GM10847 (cell line): ENCODE data around the gene ONECUT1.

Experiments
- POLR2A ChIP-seq: IDR thresholded peaks from 2 replicates; pipeline ENCODE4 v1.6.1; 2011; ENCODE audit not compliant: insufficient read length; ENCODE audit errors: extremely low read depth

ONECUT1 gene

DNA sequence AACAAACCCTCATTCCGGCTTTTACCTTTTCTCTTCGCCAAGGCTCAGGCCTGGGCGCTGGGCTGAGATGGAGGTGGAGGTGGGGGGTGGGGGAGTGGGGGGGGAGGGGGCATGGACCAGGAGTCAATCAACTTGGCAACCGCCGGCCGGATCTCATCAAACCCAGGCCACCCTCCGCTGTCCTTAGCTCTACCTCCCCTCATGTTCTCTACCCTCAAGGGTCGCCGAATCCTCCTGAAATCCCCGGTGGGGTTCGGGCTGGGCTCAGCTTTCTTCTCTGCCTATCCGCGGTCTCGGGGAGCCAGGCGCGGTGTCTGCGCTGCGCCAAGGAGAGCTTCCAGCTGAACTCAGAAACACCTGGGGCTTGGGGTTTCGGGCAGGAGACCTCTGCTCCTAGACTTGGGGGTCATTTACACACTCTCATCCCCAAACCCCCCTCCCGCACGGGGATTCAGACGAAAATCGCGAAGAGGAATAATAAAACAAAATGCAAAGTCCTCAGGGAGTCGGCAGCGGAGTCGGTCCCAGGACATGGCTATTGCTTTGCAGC, 2.5 kb downstream of the ONECUT1 start:
- no peak for TF ChIP-seq POLR2A

DNA sequence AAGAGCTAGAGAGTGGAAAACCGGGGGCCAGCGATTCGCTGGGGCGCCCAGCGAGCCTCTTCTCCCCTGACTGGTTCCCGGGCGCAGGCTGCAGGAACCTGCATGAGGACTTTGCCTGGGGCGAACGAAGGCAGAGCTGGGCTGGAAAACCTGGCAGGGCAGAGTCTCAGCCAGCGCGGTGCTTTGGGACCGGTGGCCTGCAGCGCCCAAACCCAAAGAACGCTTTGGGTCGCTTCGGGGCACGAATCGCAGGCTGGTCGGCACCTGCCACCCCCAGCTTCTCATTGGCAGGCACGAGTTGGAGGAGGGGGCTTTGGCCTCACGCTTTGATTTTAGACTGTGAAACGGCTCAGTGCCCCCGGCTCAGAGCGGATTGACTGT, 3.0 kb downstream of the ONECUT1 start:
- TF ChIP-seq POLR2A, result no peak

DNA sequence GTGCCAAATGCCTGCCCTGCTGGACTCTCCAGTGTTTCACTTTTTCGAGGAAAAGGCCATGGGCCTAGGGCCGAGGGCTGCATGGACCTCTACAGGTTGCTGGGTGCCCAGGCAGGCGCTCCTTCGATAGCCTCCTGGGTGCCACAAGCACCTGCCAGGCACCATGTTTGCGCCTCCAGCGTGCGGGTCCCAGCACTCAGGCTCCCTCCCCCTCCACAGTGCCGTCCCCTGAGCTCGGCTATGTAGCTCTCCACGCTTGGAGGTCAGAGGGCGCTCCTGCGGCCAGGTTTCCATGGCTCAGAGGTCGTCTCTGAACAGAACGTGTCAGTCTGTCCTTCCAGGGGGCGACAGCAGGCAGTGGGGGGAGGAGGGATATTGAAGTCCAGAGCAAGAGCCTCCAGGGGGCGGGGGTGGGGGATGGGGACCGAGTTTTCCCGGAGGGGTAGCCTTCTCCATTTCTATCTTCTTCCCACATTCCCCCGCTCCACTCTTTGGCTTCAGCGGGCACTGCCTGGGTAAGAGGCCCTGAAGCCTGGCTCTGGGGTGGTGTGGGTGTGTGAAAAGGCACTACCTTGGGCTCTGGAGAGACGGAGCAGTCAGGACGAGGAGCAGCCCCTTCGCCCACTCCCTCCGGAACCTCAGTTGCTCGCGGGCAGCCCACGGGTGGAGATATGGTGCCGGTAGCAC, 3.6 kb downstream of the ONECUT1 start:
- TF ChIP-seq POLR2A, result no peak

DNA sequence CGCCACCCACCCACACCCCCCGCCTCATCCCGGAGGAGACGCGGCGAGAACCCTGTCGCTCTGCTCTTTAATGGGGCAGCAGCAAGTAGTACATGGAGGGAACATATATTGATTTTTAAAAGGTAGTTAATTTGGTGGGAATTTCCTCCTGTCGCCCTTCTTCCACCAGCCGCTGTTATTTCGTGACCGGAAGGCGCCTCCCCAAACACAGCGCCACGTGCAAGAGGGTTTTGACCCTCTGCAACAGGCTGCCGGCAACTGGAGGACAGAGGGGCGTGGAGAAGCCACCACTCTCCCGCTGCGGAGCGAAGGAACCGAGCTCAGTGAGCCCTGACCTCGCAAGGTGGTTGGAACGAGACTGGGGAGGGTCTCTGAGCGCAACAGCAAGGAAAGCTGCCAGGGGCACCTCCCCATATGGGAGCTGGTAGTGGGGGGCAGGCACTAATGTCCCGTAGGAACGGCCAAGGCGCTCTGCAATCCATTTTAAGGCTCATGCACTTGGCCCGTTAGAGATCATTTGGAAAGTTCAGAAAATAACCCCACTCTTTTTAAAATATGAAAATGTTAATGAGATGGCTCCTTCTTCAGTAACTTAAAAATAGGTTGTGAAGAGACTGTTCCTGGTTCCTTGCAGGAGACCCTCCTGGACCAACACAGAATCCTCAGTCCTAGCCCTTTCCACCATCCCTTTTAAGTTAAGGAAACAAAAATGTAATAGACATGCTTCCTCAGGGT, 4.3 kb downstream of the ONECUT1 start:
- no peak for TF ChIP-seq POLR2A

DNA sequence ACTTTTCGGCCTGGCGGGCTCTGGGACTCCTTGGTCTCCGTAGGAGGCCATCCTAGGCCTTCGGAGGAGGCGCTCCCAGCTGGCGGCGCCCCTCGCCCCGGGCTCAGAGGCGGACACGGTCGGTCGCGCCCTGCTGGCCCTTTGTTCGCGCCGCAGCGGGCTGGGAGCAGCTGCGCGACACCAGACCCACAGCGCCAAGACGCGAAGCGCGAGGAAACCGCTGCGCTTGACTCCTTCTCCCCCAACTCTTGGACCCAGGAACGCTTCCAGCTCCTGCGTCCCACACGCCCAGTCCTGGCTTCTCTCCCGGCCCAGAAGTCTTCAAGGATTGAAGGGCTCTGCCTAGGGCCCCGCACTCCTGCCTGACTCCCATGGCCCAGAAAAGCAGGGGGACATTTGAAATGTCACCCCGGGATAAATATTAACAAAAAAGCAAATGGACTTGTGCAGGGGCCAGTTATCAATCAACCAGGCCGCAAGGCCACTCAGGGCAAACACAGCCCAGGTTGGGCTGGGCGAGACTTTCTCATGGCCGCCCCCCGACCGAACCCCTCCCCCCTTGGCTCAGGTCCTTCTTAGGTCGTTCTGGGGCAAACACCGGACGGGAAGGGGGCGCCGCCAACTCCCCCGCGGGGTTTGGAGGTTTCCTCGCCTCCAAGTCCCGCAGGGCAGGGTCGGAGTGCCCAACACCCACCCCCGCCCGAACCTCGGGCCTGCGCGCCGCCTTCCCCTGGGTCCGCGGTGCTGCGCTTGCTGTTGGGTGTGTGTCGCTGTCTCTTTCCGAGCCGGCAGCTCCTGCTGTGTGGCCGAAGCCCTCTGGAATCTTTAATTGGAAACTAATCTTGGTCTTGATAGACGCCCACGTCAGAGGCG, 5.1 kb downstream of the ONECUT1 start:
- TF ChIP-seq POLR2A, result no peak

DNA sequence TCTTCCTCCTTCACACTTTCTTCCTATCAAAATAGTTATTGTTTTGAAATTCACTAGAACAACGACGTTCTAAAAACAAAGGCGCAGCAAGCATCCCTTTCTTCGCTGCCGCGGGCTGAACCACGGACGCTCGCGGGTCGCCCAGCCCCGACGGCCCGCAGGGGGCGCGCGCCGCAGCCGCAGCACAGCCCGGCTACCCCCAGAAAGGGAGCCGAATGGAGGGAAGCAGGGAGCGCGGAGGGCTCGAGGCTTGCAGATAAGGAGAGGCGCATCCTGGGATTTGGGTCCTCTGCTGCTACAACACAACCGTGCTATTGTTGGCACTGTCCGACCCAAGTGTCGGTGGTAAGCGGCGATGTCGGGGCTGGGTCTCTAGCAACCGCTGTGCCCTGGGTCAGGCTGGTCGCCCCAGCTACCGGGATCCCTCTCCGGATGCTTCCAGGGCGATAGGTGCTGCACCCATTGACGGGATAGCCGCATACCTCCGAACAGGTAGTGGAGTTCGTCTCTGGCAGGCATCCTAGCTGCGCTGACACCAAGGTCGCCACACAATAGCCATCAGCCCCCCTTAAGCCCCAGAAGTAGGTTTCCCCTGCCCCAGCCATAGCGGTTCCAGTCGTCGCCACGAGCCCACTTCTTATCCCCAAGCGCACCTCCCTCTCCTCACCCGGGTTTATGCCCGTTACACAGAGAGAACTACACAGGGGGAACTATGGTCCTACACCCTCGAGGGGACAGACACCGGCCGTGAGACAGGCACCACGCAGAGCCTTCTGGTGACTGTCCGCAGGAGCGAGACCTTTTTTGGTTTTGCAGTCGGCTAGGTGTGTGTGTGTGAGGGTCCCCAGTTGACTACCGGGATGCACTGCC, 6.0 kb downstream of the ONECUT1 start:
- TF ChIP-seq POLR2A, result no peak

DNA sequence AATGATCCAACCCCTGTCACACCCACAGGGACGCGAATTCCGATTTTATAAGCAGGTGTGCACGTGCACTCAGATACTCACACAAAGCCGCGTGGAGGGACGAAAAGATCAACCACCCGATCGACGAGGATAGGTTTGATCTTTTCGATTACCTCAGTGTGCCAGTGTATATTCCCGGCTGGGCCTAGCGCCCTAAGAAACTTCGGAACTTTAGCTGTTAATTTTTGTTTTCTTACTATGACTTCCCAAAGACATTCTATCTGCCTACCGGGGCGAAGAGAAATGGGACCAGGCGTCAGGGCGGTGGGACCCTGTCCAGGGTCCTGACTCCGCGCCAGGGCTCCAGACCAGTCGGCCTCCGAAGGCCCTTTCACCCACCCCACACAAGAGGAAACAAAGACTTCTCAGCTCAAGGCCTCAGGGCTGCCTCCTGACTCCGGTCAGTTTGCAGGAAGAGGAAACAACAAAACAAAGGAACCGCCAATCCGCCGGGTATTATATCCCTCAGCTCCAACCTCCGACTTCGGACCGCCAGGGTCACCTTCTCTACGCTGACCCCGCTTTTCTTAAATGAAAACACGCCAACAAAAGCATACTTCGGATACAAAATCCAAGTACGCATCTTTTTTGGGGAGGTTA, 6.8 kb downstream of the ONECUT1 start:
- no peak for TF ChIP-seq POLR2A

DNA sequence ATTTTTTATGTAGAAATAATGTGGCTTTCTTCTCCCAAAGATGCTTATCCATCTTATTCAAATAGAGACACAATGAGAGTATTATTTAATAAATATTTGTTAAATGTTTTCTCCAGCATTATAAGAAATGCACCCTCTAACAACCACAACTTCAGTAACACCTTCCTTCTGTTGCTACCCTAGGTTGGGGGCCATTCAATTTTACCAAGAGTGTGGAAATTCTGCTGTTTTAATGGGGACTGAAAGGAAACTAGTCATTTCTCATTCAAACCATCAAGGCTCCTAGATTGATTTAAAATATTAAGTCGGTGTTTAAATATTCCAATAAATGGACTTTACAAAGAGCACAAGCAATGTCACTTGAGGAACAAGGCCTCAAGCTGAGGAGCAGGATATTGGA, 7.6 kb downstream of the ONECUT1 start:
- TF ChIP-seq POLR2A, result no peak

DNA sequence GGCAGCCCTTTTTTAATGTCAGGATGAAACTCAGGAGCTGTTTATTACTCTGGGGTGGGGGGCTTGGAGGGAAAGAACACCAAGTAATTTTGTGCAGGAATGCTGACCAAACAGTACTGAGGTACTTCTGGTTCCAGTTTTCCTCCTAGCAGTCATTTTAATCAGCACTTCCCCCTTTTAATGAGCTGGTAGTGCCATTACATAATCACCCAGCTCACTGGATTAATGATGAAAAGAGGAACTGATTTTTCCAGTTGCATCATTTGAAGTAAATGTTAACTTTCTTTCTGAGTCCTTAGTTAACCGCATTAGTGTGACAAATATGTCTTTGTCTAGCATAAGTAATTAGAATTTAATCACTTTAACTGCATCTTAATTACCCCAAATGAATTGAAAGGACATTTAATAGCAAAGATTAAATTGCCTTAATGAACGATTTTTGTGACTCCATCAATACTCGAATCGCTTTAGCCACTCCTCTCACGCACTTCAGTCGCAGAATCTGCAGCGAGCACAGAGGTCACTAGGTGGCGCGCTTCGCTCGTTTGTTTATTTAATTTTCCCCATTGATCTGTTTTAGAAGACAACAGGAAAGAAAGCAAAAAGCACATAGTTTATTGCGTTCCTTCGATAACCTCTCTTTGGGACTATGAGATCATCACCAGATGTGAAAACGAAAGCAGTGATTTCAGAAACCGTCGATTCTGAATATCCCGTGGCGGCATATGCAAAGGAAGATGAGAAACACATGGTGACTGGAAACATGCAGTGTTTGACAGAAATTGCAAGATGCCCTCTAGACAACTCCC, 9.8 kb downstream of the ONECUT1 start:
- TF ChIP-seq POLR2A, result no peak

DNA sequence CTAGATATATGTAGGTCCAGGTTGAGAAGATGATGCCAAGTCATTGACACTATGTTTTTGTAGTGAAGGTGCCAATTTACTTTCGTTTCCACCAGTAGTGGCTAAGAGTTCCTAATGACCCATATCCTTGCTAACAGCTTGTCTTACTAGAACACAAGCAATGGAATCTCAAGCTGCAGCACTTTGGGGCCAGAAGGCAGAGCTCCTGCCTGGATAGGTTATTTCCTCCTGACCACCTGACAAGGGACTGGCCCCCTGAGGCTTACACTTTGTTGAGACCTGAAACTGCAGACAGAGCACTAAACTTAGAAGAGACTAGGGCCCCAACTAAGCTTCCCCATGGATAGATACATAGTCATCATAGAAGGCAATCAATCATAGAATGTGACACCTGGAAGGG, 11.7 kb downstream of the ONECUT1 start:
- no peak for TF ChIP-seq POLR2A

DNA sequence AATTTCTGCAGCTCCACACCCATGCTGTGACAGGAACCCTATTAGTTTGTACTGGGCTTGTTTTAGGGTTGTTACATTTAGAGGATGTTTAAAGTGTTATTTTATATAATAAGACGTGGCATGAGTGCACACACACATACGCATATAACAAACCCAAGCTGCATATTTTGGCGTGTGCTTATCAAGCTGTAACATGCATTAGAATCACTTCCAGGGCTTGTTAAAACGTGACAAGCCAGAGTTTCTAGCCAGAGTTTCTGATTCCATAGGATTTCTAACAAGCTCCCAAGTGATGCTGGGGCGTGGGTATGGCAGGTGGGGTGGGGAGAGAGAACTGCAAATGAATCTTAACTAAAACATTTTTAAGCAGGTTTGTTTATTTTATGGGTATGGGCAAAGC, 17.4 kb downstream of the ONECUT1 start:
- TF ChIP-seq POLR2A, result no peak

DNA sequence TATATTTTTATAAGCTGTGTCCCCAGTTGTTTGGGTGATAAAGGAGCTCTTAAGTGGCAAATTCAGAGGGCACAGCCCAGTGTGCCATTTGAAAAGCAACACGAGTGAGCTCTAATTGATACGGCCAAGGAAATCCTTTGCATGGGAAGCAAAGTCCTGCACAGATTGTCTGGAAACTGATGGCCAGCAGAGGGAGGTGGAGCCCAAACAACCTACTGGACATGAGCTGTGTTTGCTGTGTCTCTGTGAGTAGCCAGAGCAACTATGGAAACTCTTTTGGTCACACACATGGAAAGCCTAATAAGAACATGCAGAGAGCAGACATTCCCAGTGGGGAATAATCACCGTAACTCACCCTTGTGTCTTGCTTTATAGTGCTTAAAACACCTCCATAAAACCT, 24.4 kb downstream of the ONECUT1 start:
- no peak for TF ChIP-seq POLR2A

DNA sequence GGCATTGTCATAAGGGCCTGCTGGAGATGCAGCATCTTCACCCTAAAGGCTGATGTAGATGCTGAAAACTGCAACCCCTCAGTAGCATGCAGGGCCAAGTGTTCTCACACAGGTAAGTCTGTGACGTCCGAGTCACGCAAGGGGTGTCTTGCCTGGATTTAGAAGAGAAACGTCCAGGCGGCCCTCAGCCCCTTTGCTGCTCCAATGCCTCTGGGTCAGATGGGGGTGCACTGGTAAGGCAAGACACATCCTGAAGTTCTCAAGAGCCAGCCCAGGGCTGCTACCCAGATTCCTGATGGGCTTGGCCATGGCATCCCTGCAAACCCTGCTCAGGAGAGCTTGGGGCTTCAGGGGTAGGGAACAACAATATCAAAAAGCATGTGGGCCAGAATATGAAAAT, 25.4 kb downstream of the ONECUT1 start:
- TF ChIP-seq POLR2A, result no peak
